Measurements from ENCODE around the gene GRM3. TPM values are rescaled to one million over a fixed set of nuclear protein-coding genes. Genes with fewer than 3 reads are reported as not detected.

Gene GRM3
- total RNA-seq, 1 donor from 2014 or later: not detected

DNA sequence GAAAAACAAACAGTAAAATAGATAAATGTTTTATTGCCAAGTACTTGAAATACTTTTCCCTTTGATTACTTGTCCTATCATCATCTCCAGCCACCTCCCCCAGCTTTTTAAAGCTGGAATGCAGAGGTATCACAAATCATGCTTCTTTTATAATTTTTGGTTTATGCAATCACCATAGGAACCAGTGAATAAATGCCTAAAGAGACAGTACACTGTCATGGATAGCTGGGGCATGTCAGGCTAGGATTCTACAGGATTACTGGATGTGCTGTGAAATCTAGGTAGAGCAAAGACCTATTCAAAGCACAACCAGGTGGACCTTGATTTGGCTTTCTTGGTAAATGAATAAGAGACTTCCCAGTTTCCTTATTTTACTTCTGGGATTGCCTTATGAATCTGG lies 257.2 kb downstream of the GRM3 start:
- DNase-seq (ENCODE audit: low read depth): no peak

DNA sequence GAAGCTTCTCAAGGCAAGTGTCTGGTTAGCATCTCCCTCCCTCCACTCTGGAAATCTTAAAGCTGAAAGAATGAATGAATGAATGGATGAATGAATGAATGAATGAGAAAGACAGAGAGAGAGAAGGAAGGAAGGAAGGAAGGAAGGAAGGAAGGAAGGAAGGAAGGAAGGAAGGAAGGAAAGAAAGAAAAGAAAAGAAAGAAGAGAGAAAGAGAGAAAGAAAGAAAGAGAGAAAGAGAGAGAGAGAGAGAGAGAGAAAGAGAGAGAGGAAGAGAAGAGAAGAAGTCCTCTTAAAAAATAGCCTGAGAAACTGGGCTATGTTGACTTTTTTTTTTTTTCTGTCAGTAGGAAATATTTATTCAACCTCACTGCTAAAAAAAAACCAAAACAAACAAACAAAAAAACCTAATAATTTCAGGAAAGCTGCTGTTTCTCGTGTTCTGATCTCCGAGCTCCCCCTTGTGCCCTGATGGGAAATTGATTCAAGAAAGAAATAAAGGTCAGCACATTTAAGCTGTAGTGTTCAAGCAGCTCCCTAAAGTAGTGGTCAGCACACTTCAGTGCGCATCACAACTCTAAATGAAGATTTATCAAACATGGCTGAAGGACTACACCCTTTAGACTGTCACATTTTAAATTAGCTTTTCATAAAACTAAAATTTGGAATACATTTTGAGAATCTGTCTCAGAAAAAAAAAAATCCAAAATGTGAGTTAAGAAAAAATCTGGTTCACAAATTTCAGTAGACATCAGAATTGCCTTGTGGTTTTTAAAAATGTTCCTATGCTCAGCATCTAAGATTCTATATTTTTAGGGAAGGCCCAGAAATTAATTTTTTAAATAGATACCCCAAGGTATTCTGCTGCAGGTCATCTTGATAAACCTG lies 261.5 kb downstream of the GRM3 start:
- peak; percentile 23 for DNase-seq (ENCODE audit: low read depth)

DNA sequence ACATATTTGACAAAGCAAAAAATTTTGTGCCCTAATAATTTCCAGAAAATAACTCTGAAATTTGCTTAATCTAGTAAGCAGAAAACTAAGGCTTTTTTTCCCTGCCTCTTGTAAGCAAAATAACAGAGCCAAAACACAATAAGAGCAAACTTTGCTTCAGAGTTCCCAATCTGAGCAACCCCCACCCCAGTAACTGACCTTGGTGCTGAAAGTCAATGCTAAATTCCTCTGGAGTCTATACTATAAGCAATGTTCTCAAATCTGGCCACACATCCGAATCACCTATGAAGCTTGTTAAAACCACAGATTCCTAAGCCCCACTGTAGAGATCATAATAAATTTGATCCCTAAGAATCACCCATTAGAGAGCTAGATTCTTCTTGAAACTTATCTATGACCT lies 265.2 kb downstream of the GRM3 start:
- peak; percentile 4 for DNase-seq (ENCODE audit: low read depth)

DNA sequence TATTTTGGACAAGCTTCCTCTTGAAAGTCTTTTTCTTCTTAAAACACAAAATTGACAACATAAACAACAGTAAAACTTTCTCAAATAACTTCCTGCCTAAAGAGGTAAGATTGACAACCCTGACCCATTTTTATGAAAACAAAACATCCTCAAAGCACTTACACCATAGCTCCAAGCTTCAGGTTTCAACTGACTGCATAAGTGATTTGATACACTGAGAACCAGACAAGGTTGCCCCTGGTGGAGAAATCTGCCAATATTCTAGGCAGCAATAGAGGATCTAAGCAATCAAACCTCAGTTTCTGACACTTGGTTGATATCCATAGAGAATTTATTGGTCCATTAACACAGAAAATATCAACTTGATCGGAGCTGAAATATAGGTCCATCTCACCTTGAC lies 267.9 kb downstream of the GRM3 start:
- no peak for DNase-seq (ENCODE audit: low read depth)

DNA sequence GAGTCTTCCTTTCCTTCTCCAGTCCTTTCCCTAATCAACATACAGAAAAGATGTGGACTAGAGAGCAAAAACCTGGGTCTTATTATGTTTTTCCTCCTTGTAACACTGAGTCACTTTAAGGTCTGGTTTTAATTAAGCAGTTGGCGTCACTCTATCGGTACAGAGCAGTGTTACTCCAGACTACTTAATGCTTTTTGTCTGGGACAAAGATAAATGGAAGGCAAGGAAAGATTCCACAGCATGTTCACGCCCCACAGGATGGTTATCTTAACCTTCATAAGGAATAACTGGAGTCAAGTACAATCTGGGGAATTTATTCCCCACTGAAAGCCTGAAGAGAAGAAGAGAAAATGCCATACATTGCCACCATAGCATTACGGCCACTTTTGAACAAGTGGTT lies 270.0 kb downstream of the GRM3 start:
- DNase-seq (ENCODE audit: low read depth): no peak

Data from renal cortical epithelial cell (primary cell).